NOMO-1 treated with DMSO at 0.1 percent for 48 hours (cell line): ENCODE data around the gene JPT1.

Experiments
- DNase-seq: peaks from one replicate; lab custom pipeline; 2025; ENCODE audit not compliant: unreplicated experiment; lab: John Stamatoyannopoulos, UW

JPT1 gene

GRCh38 chr17:75108193-75108592 lies 46.1 kb downstream of the JPT1 start:
- DNase-seq = no peak

GRCh38 chr17:75105126-75106080 lies 48.9 kb downstream of the JPT1 start:
- DNase-seq = no peak

GRCh38 chr17:75103601-75104554 lies 50.4 kb downstream of the JPT1 start:
- DNase-seq = no peak

- peak; percentile 75 for DNase-seq
Observed at GRCh38 chr17:75102385-75102821, 51.9 kb downstream of the JPT1 start.

- no peak for DNase-seq
Observed at GRCh38 chr17:75099881-75100595, 54.3 kb downstream of the JPT1 start.

- no peak for DNase-seq
Observed at GRCh38 chr17:75098861-75099260, 55.5 kb downstream of the JPT1 start.

GRCh38 chr17:75097865-75098264 lies 56.4 kb downstream of the JPT1 start:
- no peak for DNase-seq

- DNase-seq = peak; percentile 78
Observed at GRCh38 chr17:75096082-75096625, 58.2 kb downstream of the JPT1 start.

GRCh38 chr17:75094871-75095399 lies 59.4 kb downstream of the JPT1 start:
- DNase-seq = no peak

- no peak for DNase-seq
Observed at GRCh38 chr17:75093548-75094158, 60.7 kb downstream of the JPT1 start.

- no peak for DNase-seq
Observed at GRCh38 chr17:75091855-75092327, 62.4 kb downstream of the JPT1 start.

- no peak for DNase-seq
Observed at GRCh38 chr17:75090871-75091854, 63.1 kb downstream of the JPT1 start.

GRCh38 chr17:75088465-75089417 lies 65.6 kb downstream of the JPT1 start:
- DNase-seq = no peak

GRCh38 chr17:75087558-75088453 lies 66.5 kb downstream of the JPT1 start, which contains the start of gene SLC16A5:
SLC16A5 (plus strand) TSS chr17:75087954; CDS start chr17:75093637, 5,683 bp downstream.
- DNase-seq = peak; percentile 78

- no peak for DNase-seq
Observed at GRCh38 chr17:75087182-75087557, 67.1 kb downstream of the JPT1 start.

- no peak for DNase-seq
Observed at GRCh38 chr17:75086496-75087181, 67.7 kb downstream of the JPT1 start.
